GM19193 (cell line): Measurements from ENCODE around the gene PKNOX2.

Experiments used
- POLR2A ChIP-seq: IDR thresholded peaks from 4 replicates; pipeline ENCODE4 v1.6.1; 2011; ENCODE audit not compliant: insufficient read depth, insufficient read length; ENCODE audit errors: extremely low read depth

The PKNOX2 gene

GRCh38 chr11:125225401-125225800 is 60.9 kb downstream of the PKNOX2 start:
- TF ChIP-seq POLR2A = no peak

GRCh38 chr11:125226031-125226430 is 61.5 kb downstream of the PKNOX2 start:
- TF ChIP-seq POLR2A = no peak

- no peak for TF ChIP-seq POLR2A
These were observed 62.2 kb downstream of the PKNOX2 start for GRCh38 chr11:125226706-125227105.

GRCh38 chr11:125227151-125227550 is 62.6 kb downstream of the PKNOX2 start:
- no peak for TF ChIP-seq POLR2A

GRCh38 chr11:125228445-125228844 is 63.9 kb downstream of the PKNOX2 start:
- no peak for TF ChIP-seq POLR2A

- no peak for TF ChIP-seq POLR2A
These were observed 64.4 kb downstream of the PKNOX2 start for GRCh38 chr11:125228993-125229392.

GRCh38 chr11:125229916-125230315 is 65.4 kb downstream of the PKNOX2 start:
- TF ChIP-seq POLR2A = no peak

GRCh38 chr11:125233116-125233515 is 68.6 kb downstream of the PKNOX2 start:
- TF ChIP-seq POLR2A = no peak

- TF ChIP-seq POLR2A = no peak
These were observed 69.3 kb downstream of the PKNOX2 start for GRCh38 chr11:125233736-125234275.

GRCh38 chr11:125235071-125235471 is 70.5 kb downstream of the PKNOX2 start:
- TF ChIP-seq POLR2A = no peak

GRCh38 chr11:125236072-125236825 is 71.7 kb downstream of the PKNOX2 start:
- TF ChIP-seq POLR2A = no peak

GRCh38 chr11:125239585-125240560 is 75.3 kb downstream of the PKNOX2 start:
- no peak for TF ChIP-seq POLR2A

- TF ChIP-seq POLR2A = no peak
These were observed 76.6 kb downstream of the PKNOX2 start for GRCh38 chr11:125241104-125241503.

- TF ChIP-seq POLR2A = no peak
These were observed 77.7 kb downstream of the PKNOX2 start for GRCh38 chr11:125242141-125242775.

GRCh38 chr11:125244166-125244565 is 79.6 kb downstream of the PKNOX2 start:
- no peak for TF ChIP-seq POLR2A

GRCh38 chr11:125245299-125245698 is 80.7 kb downstream of the PKNOX2 start:
- no peak for TF ChIP-seq POLR2A

- TF ChIP-seq POLR2A = no peak
These were observed 82.9 kb downstream of the PKNOX2 start for GRCh38 chr11:125247431-125247830.
